SK-N-SH (cell line): ENCODE results near the gene POU2F1.

Source experiments
- CTCF ChIP-seq: fragments of 200-600 bp; sonication (generic); IDR thresholded peaks from 2 replicates; pipeline ENCODE4 v1.6.1; 2017; ENCODE audit warnings: antibody characterized with exemption, mild to moderate bottlenecking, moderate library complexity
- FOXM1 ChIP-seq: IDR thresholded peaks from 2 replicates; pipeline ENCODE4 v1.4.0; 2012; ENCODE audit warnings: low read depth, mild to moderate bottlenecking
- JUND ChIP-seq: IDR thresholded peaks from 2 replicates; pipeline ENCODE4 v1.4.0; 2012
- MAX ChIP-seq: IDR thresholded peaks from 2 replicates; pipeline ENCODE4 v1.4.0; 2012; ENCODE audit warnings: low read depth
- POLR2AphosphoS5 ChIP-seq: IDR thresholded peaks from 2 replicates; pipeline ENCODE4 v1.6.1; 2012; ENCODE audit warnings: low read depth, low read length
- RFX5 ChIP-seq: IDR thresholded peaks from 2 replicates; pipeline ENCODE4 v1.6.1; 2012; ENCODE audit warnings: mild to moderate bottlenecking, improper control_type of control experiment, low read length
- YY1 ChIP-seq: IDR thresholded peaks from 2 replicates; pipeline ENCODE4 v1.4.0; 2012; ENCODE audit warnings: low read depth, mild to moderate bottlenecking

- TF ChIP-seq FOXM1 (no peak), CTCF (no peak), RFX5 (no peak), JUND (no peak), POLR2AphosphoS5 (no peak), YY1 (no peak), MAX (no peak)
Observed at GRCh38 chr1:167344615-167345385, 124.1 kb downstream of the POU2F1 start.
